ENCODE data around the gene LITAFD. TPM values are rescaled to one million over a fixed set of nuclear protein-coding genes. Genes with fewer than 3 reads are reported as not detected.

LITAFD gene
- polyA plus RNA-seq, 1 of the 3 experiments (the other 2 are of a cell fraction) = not detected

GRCh38 chr16:8847145-8847544, 35.0 kb upstream of the LITAFD start:
- ChIA-PET CTCF (no interaction called here), POLR2A (interaction anchor here (0.6 kb wide), 1 partner anchor 17 kb away, joined by 4 read pairs; no protein-coding TSS in a partner anchor)
- peaks cover 52% of the 10 kb centered on the region for H3F3A ChIP-seq (replicated peaks; ENCODE audit: insufficient read depth)
- H3K9ac ChIP-seq = no peak overlapping the region
- peak overlapping the region; percentile 2 to 23; a peak in 2 of 4 replicates for H3K27ac ChIP-seq (ENCODE audit: low read depth in 2 of 2, low read length in 1 of 2)
- H3K4me2 ChIP-seq = no peak overlapping the region
- peaks cover 34% of the 10 kb centered on the region; the same call in 1 of the 2 replicates for H3K79me2 ChIP-seq (ENCODE audit: insufficient read depth)
- no peaks in the 10 kb centered on the region for H3K27me3 ChIP-seq (ENCODE audit: insufficient read depth)
- no peaks in the 10 kb centered on the region for H3K9me3 ChIP-seq
- DNase-seq = peak; percentile 56
- peaks cover 13 to 21% of the 10 kb centered on the region in 2 experiments; a peak in 3 of 4 replicates for H3K4me1 ChIP-seq (ENCODE audit: control insufficient read depth in 1 of 2, insufficient read depth in 2 of 2, low read depth in 1 of 2, low read length in 1 of 2)
- H4K20me1 ChIP-seq (ENCODE audit: insufficient read depth) = peaks cover 40% of the 10 kb centered on the region
- 79% methylated on average over 13 of the region's 13 CpGs for WGBS (ENCODE audit: low lambda C conversion rate)
- H3K36me3 ChIP-seq (replicated peaks in 1 of 2; ENCODE audit: control insufficient read depth in 1 of 2, insufficient read depth in 2 of 2, low read length in 1 of 2) = peaks cover 12 to 25% of the 10 kb centered on the region in 2 experiments
- no peak overlapping the region for H2AFZ ChIP-seq (ENCODE audit: low read depth)
- H3K4me3 ChIP-seq (ENCODE audit: low read depth in 2 of 2, low read length in 1 of 2) = no peak overlapping the region
- no peaks in the 10 kb centered on the region for H3K9me2 ChIP-seq
- TF ChIP-seq ELF1 (IDR thresholded peaks at IDR 0.05) = no peak
- no peak for TF ChIP-seq TEAD4 (IDR thresholded peaks at IDR 0.05; ENCODE audit: borderline replicate concordance, insufficient read depth)
- TF ChIP-seq MXI1 (IDR thresholded peaks at IDR 0.05; ENCODE audit: low read depth, low read length) = peak; percentile 65; the same call in 1 of the 2 replicates

DNA sequence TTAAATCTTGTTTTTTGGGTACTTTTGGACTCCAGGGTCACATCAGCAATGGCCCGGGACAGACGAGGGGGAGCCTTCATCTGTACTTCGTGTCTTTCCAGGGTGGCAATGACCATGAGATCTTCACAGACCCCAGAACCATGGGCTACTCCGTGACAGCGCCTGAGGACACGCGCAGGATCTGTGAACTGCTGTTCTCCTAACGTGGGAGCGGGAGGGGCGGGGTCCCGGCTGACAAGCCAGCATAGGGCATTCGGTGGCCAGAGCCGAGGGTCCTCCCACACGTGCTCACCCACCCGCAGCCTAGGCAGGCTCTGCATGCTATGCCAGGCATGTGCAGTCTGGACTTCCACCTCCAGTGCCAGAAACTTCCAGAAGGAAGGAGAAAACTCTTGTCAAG, 34.5 kb upstream of the LITAFD start:
- H3K9me2 ChIP-seq = no peaks in the 10 kb centered on the region
- H3K79me2 ChIP-seq (ENCODE audit: insufficient read depth) = peaks cover 35% of the 10 kb centered on the region; the same call in 1 of the 2 replicates
- H2AFZ ChIP-seq (ENCODE audit: low read depth) = no peak overlapping the region
- ChIA-PET CTCF (no interaction called here), POLR2A (no interaction called here)
- H3K4me2 ChIP-seq = no peak overlapping the region
- H3K9me3 ChIP-seq = no peaks in the 10 kb centered on the region
- H3K27ac ChIP-seq (ENCODE audit: low read depth in 2 of 2, low read length in 1 of 2) = peak overlapping the region; percentile 2 to 23; a peak in 2 of 4 replicates
- peaks cover 13 to 21% of the 10 kb centered on the region in 2 experiments; a peak in 3 of 4 replicates for H3K4me1 ChIP-seq (ENCODE audit: control insufficient read depth in 1 of 2, insufficient read depth in 2 of 2, low read depth in 1 of 2, low read length in 1 of 2)
- no peak overlapping the region for H3K9ac ChIP-seq
- H3K4me3 ChIP-seq (ENCODE audit: low read depth in 2 of 2, low read length in 1 of 2) = no peak overlapping the region
- H3K27me3 ChIP-seq (ENCODE audit: insufficient read depth) = no peaks in the 10 kb centered on the region
- H3F3A ChIP-seq (replicated peaks; ENCODE audit: insufficient read depth) = peaks cover 54% of the 10 kb centered on the region
- peaks cover 40% of the 10 kb centered on the region for H4K20me1 ChIP-seq (ENCODE audit: insufficient read depth)
- TF ChIP-seq GATA2 (CRISPR knock-in tag; IDR thresholded peaks at IDR 0.05) = no peak
- TF ChIP-seq MXI1 (IDR thresholded peaks at IDR 0.05; ENCODE audit: low read depth, low read length) = no peak
- TF ChIP-seq, protein P1, sequence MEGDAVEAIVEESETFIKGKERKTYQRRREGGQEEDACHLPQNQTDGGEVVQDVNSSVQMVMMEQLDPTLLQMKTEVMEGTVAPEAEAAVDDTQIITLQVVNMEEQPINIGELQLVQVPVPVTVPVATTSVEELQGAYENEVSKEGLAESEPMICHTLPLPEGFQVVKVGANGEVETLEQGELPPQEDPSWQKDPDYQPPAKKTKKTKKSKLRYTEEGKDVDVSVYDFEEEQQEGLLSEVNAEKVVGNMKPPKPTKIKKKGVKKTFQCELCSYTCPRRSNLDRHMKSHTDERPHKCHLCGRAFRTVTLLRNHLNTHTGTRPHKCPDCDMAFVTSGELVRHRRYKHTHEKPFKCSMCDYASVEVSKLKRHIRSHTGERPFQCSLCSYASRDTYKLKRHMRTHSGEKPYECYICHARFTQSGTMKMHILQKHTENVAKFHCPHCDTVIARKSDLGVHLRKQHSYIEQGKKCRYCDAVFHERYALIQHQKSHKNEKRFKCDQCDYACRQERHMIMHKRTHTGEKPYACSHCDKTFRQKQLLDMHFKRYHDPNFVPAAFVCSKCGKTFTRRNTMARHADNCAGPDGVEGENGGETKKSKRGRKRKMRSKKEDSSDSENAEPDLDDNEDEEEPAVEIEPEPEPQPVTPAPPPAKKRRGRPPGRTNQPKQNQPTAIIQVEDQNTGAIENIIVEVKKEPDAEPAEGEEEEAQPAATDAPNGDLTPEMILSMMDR (IDR thresholded peaks at IDR 0.05) = no peak
- TF ChIP-seq RXRA (IDR thresholded peaks at IDR 0.05; ENCODE audit: borderline replicate concordance, low read depth) = no peak
- TF ChIP-seq ELF1 (IDR thresholded peaks at IDR 0.05) = no peak
- TF ChIP-seq RFX5 (IDR thresholded peaks at IDR 0.05; ENCODE audit: low read length) = no peak
- no peak for TF ChIP-seq EP300 (IDR thresholded peaks at IDR 0.05; ENCODE audit: borderline replicate concordance in 1 of 2, low read depth in 1 of 2, low read length in 1 of 2)
- DNase-seq = peak; percentile 19
- WGBS (ENCODE audit: low lambda C conversion rate) = 83% methylated on average over 5 of the region's 15 CpGs
- H3K36me3 ChIP-seq (replicated peaks in 1 of 2; ENCODE audit: control insufficient read depth in 1 of 2, insufficient read depth in 2 of 2, low read length in 1 of 2) = peaks cover 12 to 27% of the 10 kb centered on the region in 2 experiments
